Prostate gland (tissue), 2 donors: ENCODE results near the gene TDRD9. TPM values are rescaled to one million over a fixed set of nuclear protein-coding genes. Genes with fewer than 3 reads are reported as not detected.

Experiments
- DNase-seq: peaks from one replicate; pipeline ENCODE4 v3.0.0-alpha.2; 2019; ENCODE audit warnings: low spot score
- H3K27ac ChIP-seq, 2 donors: fragments of 200-600 bp; sonication (generic); 2 replicates each; pipeline ENCODE4 v1.5.1; 2017 to 2019
- H3K27me3 ChIP-seq: fragments of 200-600 bp; sonication (generic); replicated peaks from 2 replicates; pipeline ENCODE4 v1.5.1; 2019; ENCODE audit not compliant: insufficient read depth
- H3K36me3 ChIP-seq, 2 donors: fragments of 200-600 bp; sonication (generic); 1 replicate in 1 of 2; 2 replicates in 1 of 2; pipeline versions ENCODE4 v1.5.1 to v1.8.1; 2017 to 2019
- H3K4me1 ChIP-seq: fragments of 200-600 bp; sonication (generic); replicated peaks from 2 replicates; pipeline ENCODE4 v1.5.1; 2019
- H3K4me3 ChIP-seq, 2 donors: fragments of 200-600 bp; sonication (generic); 2 replicates each; pipeline ENCODE4 v1.5.1; 2017 to 2019
- H3K9me3 ChIP-seq: fragments of 200-600 bp; sonication (generic); 2 replicates; pipeline ENCODE4 v1.5.1; 2017
- POLR2A ChIP-seq: fragments of 450-650 bp; IDR thresholded peaks from one replicate; pipeline ENCODE4 v1.6.1; 2016; ENCODE audit warnings: antibody characterized with exemption, mild to moderate bottlenecking
- POLR2AphosphoS5 ChIP-seq: sonication (generic); formaldehyde crosslinking; IDR thresholded peaks from one replicate; pipeline ENCODE4 v1.6.1; 2017; ENCODE audit warnings: antibody characterized with exemption
- WGBS: methylation state at CpG from one replicate; pipeline ENCODE4 v1.1.5; 2018; 5-methylcytosine and 5-hydroxymethylcytosine counted together
- intact Hi-C: fragments of 100-400 bp; cut with DNase I; formaldehyde crosslinking; loops from one replicate; pipeline ENCODE4 v1.14.2; 2022
- total RNA-seq, 2 donors: library from RNA; depleted of rRNA; stranded (reverse); fragments of >200 nt; gene quantifications; one replicate each; pipeline ENCODE4 v1.1.0, GENCODE V29; 2016
- TF ChIP-seq, protein P1 (sequence below), 4 experiments: fragments of 200-600 bp in 2 of 4; fragments of 450-650 bp in 2 of 4; sonication (generic) in 2 of 4; IDR thresholded peaks; 1 replicate in 3 of 4; 2 replicates in 1 of 4; pipeline ENCODE4 v1.5.1; 2016 to 2019; ENCODE audit warnings: antibody characterized with exemption in 4 of 4, mild to moderate bottlenecking in 2 of 4, moderate library complexity in 2 of 4

TDRD9 gene
- total RNA-seq, 2 donors from 2014 or later, result 0.64 to 18.2 TPM

DNA sequence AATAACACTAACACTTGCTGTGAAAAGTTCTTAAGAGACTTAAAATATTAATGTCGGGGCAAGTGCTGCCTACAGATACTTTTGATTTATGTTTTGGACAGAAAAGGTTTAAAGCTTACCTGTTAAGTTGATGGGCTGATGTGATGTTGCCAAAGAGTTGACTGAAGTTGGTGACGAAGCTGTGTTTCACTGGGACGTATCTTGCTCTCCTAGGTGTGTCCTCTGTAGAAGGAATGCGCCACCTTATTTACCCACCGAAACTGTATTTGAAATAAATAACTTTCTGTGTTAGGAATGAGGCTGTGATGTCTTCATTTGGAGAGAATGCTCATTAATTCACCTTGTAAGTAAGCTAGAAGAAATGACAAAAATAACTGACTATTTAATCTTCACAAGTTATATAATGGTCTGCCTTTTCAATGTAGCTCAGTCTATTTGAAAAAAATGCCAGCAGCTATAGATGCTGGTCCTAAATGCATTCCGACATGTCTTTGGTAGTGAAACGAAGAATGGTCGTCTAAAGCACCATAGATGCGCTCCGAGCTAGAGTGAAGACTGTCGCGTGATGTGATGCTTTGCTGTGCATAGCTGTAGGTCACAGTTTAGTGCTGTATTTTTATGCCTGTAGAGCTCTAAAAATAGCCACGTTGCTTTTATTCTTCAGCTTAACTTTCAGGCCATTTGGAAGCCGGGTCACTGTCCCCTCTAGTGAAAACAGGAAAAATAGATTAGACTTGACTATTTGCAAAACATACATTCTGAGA lies 13.9 kb downstream of the TDRD9 start, which contains the start of gene RD3L:
Gene RD3L (minus strand): TSS at position 557 of the 764 bp plus-strand sequence. CDS start 834 bp downstream, outside the sequence.
- Histone ChIP-seq H3K27me3 (no peaks in the 10 kb centered on the region), H3K27ac (no peak within 1 kb of the TSS), H3K4me3 (no peak within 1 kb of the TSS), H3K9me3 (no peaks in the 10 kb centered on the region), H3K36me3 (no peaks in the 10 kb centered on the region), H3K4me1 (no peaks in the 10 kb centered on the region)
- intact Hi-C loops, result no loop called here
- WGBS, result 73% methylated on average over 14 of the region's 14 CpGs
- DNase-seq, result no peak
- TF ChIP-seq POLR2AphosphoS5, result no peak
- TF ChIP-seq POLR2A, result no peak
- TF ChIP-seq, protein P1, sequence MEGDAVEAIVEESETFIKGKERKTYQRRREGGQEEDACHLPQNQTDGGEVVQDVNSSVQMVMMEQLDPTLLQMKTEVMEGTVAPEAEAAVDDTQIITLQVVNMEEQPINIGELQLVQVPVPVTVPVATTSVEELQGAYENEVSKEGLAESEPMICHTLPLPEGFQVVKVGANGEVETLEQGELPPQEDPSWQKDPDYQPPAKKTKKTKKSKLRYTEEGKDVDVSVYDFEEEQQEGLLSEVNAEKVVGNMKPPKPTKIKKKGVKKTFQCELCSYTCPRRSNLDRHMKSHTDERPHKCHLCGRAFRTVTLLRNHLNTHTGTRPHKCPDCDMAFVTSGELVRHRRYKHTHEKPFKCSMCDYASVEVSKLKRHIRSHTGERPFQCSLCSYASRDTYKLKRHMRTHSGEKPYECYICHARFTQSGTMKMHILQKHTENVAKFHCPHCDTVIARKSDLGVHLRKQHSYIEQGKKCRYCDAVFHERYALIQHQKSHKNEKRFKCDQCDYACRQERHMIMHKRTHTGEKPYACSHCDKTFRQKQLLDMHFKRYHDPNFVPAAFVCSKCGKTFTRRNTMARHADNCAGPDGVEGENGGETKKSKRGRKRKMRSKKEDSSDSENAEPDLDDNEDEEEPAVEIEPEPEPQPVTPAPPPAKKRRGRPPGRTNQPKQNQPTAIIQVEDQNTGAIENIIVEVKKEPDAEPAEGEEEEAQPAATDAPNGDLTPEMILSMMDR (IDR thresholded peaks at IDR 0.05), result no peak

DNA sequence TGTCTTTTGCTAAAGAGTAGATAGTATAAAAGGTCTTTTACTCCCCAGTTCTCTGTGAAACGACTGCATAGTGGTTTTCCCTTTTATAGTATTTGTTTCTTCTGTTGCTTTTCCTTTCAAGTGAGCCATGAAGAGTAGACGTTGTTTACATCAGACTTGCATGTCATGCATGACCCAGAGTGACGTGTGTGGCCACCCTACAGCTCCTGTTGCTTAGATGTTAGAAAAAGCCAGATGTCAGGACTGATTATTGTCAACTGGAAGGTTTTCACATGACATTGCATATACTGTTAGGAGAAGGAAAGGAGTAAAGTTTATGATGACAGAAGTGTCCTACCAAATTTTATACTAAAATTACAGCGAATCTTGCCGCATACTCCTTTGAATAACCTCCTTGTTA lies 15.4 kb downstream of the TDRD9 start:
- no peak overlapping the region for H3K27ac ChIP-seq
- H3K9me3 ChIP-seq, result no peaks in the 10 kb centered on the region
- H3K27me3 ChIP-seq, result no peaks in the 10 kb centered on the region
- no peaks in the 10 kb centered on the region for H3K36me3 ChIP-seq
- H3K4me3 ChIP-seq, result no peak overlapping the region
- no peak for DNase-seq
- intact Hi-C loops, result no loop called here
- 56% methylated on average over 5 of the region's 5 CpGs for WGBS
- no peaks in the 10 kb centered on the region for H3K4me1 ChIP-seq
- TF ChIP-seq POLR2AphosphoS5 (no peak), POLR2A (no peak)
- TF ChIP-seq, protein P1 (IDR thresholded peaks at IDR 0.05), result no peak

DNA sequence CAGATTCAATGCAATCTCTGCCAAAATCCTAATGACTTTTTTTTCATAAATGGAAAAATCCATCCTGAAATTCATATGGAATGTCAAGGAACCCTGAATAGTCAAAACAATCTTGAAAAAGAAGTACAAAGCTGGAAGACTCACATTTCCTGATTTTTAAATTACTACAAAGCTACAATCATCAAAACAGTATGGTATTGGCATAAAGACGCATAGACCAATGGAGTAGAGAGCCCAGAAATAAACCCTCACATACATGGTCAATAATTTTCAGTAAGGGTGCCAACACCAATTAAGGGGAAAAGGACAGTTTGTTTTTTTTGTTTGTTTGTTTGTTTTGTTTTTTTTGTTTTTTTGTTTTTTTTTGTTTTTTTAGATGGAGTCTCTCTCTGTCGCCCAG lies 18.7 kb downstream of the TDRD9 start:
- no peaks in the 10 kb centered on the region for H3K4me1 ChIP-seq
- H3K27me3 ChIP-seq, result no peaks in the 10 kb centered on the region
- intact Hi-C loops, result no loop called here
- whole genome bisulfite sequencing, result 93% methylated on average over 2 of the region's 2 CpGs
- no peaks in the 10 kb centered on the region for H3K9me3 ChIP-seq
- TF ChIP-seq, protein P1 (IDR thresholded peaks at IDR 0.05), result no peak
- no peak overlapping the region for H3K27ac ChIP-seq
- no peak overlapping the region for H3K4me3 ChIP-seq
- H3K36me3 ChIP-seq, result no peaks in the 10 kb centered on the region
- DNase-seq, result no peak

DNA sequence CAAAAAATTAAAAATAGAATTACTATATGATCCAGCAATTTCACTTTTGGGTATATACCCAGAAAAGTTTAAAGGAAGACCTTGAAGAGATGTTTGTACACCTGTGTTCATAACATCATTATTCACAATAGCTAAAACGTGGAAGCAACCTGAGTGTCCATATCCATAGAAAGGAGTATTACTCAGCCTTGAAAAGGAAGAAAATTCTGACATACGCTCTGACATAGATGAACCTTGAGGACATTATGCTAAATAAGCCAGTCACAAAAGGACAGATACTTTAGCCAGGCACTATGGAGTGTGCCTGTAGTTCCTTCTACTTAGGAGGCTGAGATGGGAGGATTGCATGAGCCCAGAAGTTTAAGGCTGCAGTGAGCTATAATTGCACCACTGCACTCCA lies 20.2 kb downstream of the TDRD9 start:
- no peaks in the 10 kb centered on the region for H3K36me3 ChIP-seq
- WGBS, result 80% methylated on average over 2 of the region's 2 CpGs
- no peaks in the 10 kb centered on the region for H3K27me3 ChIP-seq
- DNase-seq, result no peak
- intact Hi-C loops, result no loop called here
- H3K4me3 ChIP-seq, result no peak overlapping the region
- no peak overlapping the region for H3K27ac ChIP-seq
- H3K4me1 ChIP-seq, result no peaks in the 10 kb centered on the region
- TF ChIP-seq, protein P1 (IDR thresholded peaks at IDR 0.05), result no peak
- TF ChIP-seq POLR2A (no peak), POLR2AphosphoS5 (no peak)
- no peaks in the 10 kb centered on the region for H3K9me3 ChIP-seq

DNA sequence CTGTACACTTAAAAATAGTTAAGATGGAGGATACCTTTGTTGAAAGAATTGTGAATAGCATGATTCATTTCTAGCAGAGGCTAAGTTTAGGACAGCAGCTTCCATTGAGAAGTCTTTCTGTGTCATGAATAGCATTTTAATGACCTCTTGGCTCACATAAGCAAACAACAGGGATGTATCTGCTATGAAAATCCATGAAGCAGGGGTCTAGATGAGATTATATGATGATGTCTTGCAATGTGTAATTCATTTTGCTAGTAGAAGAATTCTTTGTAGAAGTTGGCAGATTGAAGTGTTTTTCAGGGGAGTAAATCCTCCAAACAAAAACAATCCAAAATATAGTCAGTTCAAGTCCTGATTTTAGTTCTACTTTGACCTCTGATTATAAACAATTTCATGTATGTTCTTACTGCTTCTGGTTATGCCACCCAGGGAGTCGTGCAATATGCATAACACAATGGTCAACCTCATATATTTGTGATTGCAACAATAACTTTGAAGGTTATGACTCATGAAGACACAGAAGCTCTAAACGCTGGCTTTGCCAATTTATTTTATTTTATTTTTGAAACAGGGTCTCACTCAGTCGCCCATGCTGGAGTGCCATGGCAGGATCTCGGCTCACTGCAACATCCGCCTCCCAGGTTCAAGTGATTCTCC lies 21.0 kb downstream of the TDRD9 start:
- 70% methylated on average over 5 of the region's 5 CpGs for WGBS

More for the DNA sequence above, 21.0 kb downstream of the TDRD9 start:
- no peaks in the 10 kb centered on the region for H3K36me3 ChIP-seq
- intact Hi-C loops, result no loop called here
- TF ChIP-seq, protein P1 (IDR thresholded peaks at IDR 0.05), result no peak
- TF ChIP-seq POLR2AphosphoS5 (no peak), POLR2A (no peak)
- no peaks in the 10 kb centered on the region for H3K9me3 ChIP-seq
- no peaks in the 10 kb centered on the region for H3K4me1 ChIP-seq
- DNase-seq, result no peak
- H3K27me3 ChIP-seq, result no peaks in the 10 kb centered on the region
- no peak overlapping the region for H3K4me3 ChIP-seq
- H3K27ac ChIP-seq, result no peak overlapping the region
